Fibroblast of villous mesenchyme (primary cell): Measurements from ENCODE around the gene FAM124A. TPM values are rescaled to one million over a fixed set of nuclear protein-coding genes. Genes with fewer than 3 reads are reported as not detected.
"Not testable (repeated sequence)": the region's sequence is repeated elsewhere in the genome, so short reads cannot be mapped to it uniquely, and the experiment has no call there.

ENCODE experiments used
- DNase-seq: peaks from one replicate; pipeline ENCODE4 v3.0.0-alpha.2; 2010; ENCODE audit warnings: low read depth
- H3K4me3 ChIP-seq: 2 replicates; pipeline ENCODE4 v1.5.1; 2011; ENCODE audit warnings: low read depth, mild to moderate bottlenecking, low read length
- CTCF ChIP-seq: IDR thresholded peaks from 2 replicates; pipeline ENCODE4 v1.5.1; 2012; ENCODE audit warnings: low read depth, mild to moderate bottlenecking, low read length; ENCODE audit not compliant: insufficient read depth
- total RNA-seq: library from RNA; depleted of rRNA; stranded (reverse); fragments of >200 nt; gene quantifications from 2 replicates; pipeline ENCODE4 v1.2.3, GENCODE V29; 2012

Gene FAM124A
- total RNA-seq, 1 donor, result 25.0 TPM

GRCh38 chr13:51286135-51287002, 64.2 kb downstream of the FAM124A start:
- H3K4me3 ChIP-seq, result no peak overlapping the region
- peak; percentile 97 for TF ChIP-seq CTCF
- DNase-seq, result peak; percentile 67

GRCh38 chr13:51287758-51288157, 65.6 kb downstream of the FAM124A start:
- no peak for TF ChIP-seq CTCF
- no peak for DNase-seq
- no peak overlapping the region for H3K4me3 ChIP-seq

GRCh38 chr13:51288254-51288653, 66.1 kb downstream of the FAM124A start:
- not testable (repeated sequence) for DNase-seq

GRCh38 chr13:51291341-51291740, 69.1 kb downstream of the FAM124A start:
- no peak overlapping the region for H3K4me3 ChIP-seq
- DNase-seq, result no peak

More at GRCh38 chr13:51288254-51288653, 66.1 kb downstream of the FAM124A start:
- not testable (repeated sequence) for H3K4me3 ChIP-seq

GRCh38 chr13:51292000-51292565, 69.9 kb downstream of the FAM124A start:
- no peak for TF ChIP-seq CTCF
- H3K4me3 ChIP-seq, result no peak overlapping the region
- DNase-seq, result peak; percentile 25

More at GRCh38 chr13:51291341-51291740, 69.1 kb downstream of the FAM124A start:
- TF ChIP-seq CTCF, result no peak

- H3K4me3 ChIP-seq, result no peak overlapping the region
- no peak for DNase-seq
- TF ChIP-seq CTCF, result no peak
Measured at GRCh38 chr13:51297556-51297955, 75.4 kb downstream of the FAM124A start.

- H3K4me3 ChIP-seq, result no peak overlapping the region
- DNase-seq, result peak; percentile 20
- TF ChIP-seq CTCF, result no peak
Measured at GRCh38 chr13:51298812-51299211, 76.6 kb downstream of the FAM124A start.
